ENCODE results near the gene REXO4.
"Not testable (repeated sequence)": the region's sequence is repeated elsewhere in the genome, so short reads cannot be mapped to it uniquely, and the experiment has no call there.

The REXO4 gene

GRCh38 chr9:133385452-133385851, 32.4 kb downstream of the REXO4 start:
- no peak for DNase-seq

GRCh38 chr9:133384736-133385321, 33.0 kb downstream of the REXO4 start:
- no peak for DNase-seq

- DNase-seq: no peak
These were observed 34.4 kb downstream of the REXO4 start for GRCh38 chr9:133383438-133383837.

- DNase-seq: no peak
These were observed 35.2 kb downstream of the REXO4 start for GRCh38 chr9:133382507-133383141.

- DNase-seq: no peak
These were observed 37.1 kb downstream of the REXO4 start for GRCh38 chr9:133380734-133381133.

- no peak for DNase-seq
These were observed 38.4 kb downstream of the REXO4 start for GRCh38 chr9:133379153-133380086.

GRCh38 chr9:133378408-133378962, 39.3 kb downstream of the REXO4 start:
- no peak for DNase-seq

- no peak for DNase-seq
These were observed 40.0 kb downstream of the REXO4 start for GRCh38 chr9:133377721-133378216.

- not testable (repeated sequence) for DNase-seq
These were observed 40.5 kb downstream of the REXO4 start for GRCh38 chr9:133377280-133377679.

- peak; percentile 86 for DNase-seq
These were observed 41.8 kb downstream of the REXO4 start, which contains the start of the genes STKLD1 and SURF4 for GRCh38 chr9:133375724-133376654. TSS of gene STKLD1 (plus strand) at chr9:133376366. CDS start at chr9:133376474, 108 bp downstream. TSS of gene SURF4 (minus strand) at chr9:133376060. CDS start at chr9:133375969, 91 bp downstream.

- peak; percentile 32 for DNase-seq
These were observed 42.6 kb downstream of the REXO4 start for GRCh38 chr9:133375116-133375723.

- no peak for DNase-seq
These were observed 43.1 kb downstream of the REXO4 start for GRCh38 chr9:133374612-133375115.

- no peak for DNase-seq
These were observed 45.7 kb downstream of the REXO4 start for GRCh38 chr9:133372144-133372543.

- DNase-seq: no peak
These were observed 46.5 kb downstream of the REXO4 start for GRCh38 chr9:133371261-133371711.

GRCh38 chr9:133370685-133371084, 47.1 kb downstream of the REXO4 start:
- DNase-seq: no peak

GRCh38 chr9:133369933-133370332, 47.9 kb downstream of the REXO4 start:
- no peak for DNase-seq

GRCh38 chr9:133369422-133369821, 48.4 kb downstream of the REXO4 start:
- no peak for DNase-seq

GRCh38 chr9:133368249-133368881, 49.4 kb downstream of the REXO4 start:
- peak; percentile 77 for DNase-seq

- DNase-seq: no peak
These were observed 50.0 kb downstream of the REXO4 start for GRCh38 chr9:133367778-133368177.

- no peak for DNase-seq
These were observed 50.6 kb downstream of the REXO4 start for GRCh38 chr9:133367221-133367620.

- DNase-seq: no peak
These were observed 51.4 kb downstream of the REXO4 start for GRCh38 chr9:133366435-133366834.

Measured in SHP77 treated with DMSO at 0.1 percent for 48 hours (cell line).